ENCODE data around the gene ARHGAP24.

GRCh38 chr4:85837439-85837733 lies 362.4 kb downstream of the ARHGAP24 start:
- TF ChIP-seq CTCF (IDR thresholded peaks at IDR 0.05) (no peak), POLR2A (IDR thresholded peaks at IDR 0.05) (no peak)
